Activated T-cell treated with anti-CD3 and anti-CD28 coated beads for 24 hours (primary cell): ENCODE data around the gene DST.
"Not testable (repeated sequence)": the region's sequence is repeated elsewhere in the genome, so short reads cannot be mapped to it uniquely, and the experiment has no call there.

Source experiments
- DNase-seq: peaks from one replicate; pipeline ENCODE4 v3.0.0-alpha.2; 2020; ENCODE audit warnings: low read depth

Gene DST

GRCh38 chr6:56515081-56515905 is 127.4 kb downstream of the DST start:
- DNase-seq: no peak

DNA sequence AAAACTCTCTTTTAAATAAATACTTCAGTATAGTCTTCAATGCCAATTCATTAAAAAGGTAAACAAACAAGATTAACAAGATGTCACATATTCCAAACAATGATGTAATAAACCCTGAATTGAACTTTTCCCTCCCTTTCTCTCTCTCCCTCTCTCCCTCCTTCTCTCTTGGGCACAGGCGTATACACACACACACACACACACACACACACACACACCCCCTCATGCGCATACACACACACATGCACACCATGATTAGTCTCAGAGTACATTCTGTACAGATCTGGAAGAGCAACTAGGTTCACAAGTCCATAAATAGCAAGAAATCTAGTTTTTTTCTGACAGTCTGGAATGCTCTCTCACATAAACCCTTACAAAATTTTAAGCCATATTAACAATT is 128.3 kb downstream of the DST start:
- DNase-seq: no peak

DNA sequence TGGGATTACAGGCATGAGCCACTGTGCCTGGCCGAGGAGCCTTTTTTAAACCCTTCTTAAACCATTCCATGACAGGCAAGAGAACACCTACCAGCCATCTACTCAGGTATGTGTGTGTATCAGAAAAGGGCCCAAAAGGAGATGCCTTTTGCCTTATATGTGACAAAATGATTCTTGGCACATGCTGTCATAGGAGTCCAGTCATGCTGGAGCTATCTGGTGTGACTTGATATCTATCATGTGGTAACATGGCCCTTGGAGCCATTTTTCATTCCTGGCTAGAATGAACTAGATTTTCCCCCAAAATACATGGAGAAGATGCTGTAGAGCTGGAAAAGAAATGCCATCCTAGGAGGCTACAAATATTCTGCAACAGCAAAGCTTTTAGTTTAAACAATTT is 129.1 kb downstream of the DST start:
- DNase-seq: no peak

- DNase-seq: no peak
Measured at GRCh38 chr6:56511591-56511990, 131.1 kb downstream of the DST start.

DNA sequence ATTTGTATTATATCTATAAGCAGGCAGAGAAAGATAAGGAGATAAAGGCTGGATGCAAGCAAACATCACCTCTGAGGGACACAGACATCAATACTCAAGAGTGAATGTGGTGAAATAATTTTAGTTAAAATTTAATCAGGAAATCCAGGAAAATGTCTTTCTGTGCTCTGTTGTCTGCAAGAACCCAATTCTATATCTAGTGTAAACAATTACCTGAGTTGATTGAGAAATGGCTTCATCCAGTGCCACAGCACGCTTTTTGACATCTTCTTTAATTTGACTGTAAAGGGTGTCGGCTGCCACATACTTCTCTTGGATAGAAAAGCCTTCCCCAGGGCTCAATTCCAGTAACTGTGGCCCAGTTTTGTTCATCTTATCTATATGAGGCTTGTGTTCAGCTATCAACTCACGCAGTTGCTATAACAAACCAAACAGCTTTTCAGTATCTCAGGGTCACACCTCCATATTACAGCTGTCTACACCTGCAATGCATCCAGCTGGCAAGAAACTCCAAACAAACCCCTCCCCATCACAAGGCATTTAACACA is 131.6 kb downstream of the DST start:
- no peak for DNase-seq

- no peak for DNase-seq
Measured at GRCh38 chr6:56509031-56509430, 133.7 kb downstream of the DST start.

- no peak for DNase-seq
Measured at GRCh38 chr6:56507517-56507916, 135.2 kb downstream of the DST start.

DNA sequence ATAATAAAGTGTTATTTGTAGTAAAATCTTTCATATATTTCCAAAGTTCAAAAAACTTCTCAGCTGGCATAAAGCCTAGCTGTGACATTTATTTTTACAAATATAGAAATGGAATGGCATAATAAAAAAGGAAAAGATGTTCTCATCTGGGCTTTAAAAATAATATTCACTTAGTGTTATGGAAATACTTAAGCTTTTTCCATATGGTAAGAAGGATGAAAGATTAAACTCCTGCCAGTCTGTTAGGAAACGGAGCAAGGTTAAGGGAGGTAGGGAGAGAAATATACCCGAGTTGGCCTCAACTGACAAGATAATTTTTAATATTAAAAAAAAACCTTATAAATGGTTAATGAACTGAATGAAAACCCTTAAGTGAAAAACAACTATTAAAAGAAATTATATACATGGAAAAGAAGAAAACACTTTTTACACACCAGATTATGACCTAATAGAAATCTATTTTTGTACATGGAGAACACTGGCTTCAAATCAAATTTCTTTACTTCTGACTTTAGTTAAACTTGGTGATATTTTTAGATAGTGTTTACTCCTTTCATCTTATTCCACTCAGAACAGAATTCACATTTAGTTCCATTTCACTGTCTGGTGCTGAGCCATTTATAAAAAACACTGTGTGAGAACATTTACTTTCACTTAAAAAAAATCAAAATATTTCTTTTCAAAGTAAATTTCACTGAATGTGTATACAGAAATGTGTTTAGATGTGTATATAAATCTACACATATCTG is 137.0 kb downstream of the DST start:
- DNase-seq: no peak

GRCh38 chr6:56501993-56502392 is 140.7 kb downstream of the DST start:
- DNase-seq: no peak

DNA sequence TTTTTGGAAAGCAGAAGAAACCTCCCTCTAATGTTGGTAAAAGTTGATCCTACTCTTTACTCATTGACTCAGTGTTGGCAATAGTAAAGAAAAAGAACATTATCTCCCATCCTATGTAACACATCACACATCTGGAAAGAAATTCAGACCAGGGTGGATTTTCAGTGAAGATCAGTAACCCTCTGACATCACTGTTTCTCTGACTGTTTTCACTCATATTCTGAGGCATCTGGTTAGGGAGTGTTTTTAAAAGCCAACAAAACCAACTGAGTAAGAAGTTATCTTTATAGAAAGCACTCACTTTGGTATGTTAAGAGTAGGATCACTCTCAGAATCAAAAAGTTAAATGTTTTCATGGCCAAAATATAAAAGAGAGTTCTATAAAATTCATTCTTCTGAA is 143.6 kb downstream of the DST start:
- no peak for DNase-seq

GRCh38 chr6:56497691-56498090 is 145.0 kb downstream of the DST start:
- no peak for DNase-seq

GRCh38 chr6:56497240-56497639 is 145.4 kb downstream of the DST start:
- DNase-seq: no peak

GRCh38 chr6:56496650-56497049 is 146.0 kb downstream of the DST start:
- not testable (repeated sequence) for DNase-seq

GRCh38 chr6:56495654-56496053 is 147.0 kb downstream of the DST start:
- DNase-seq: no peak

- DNase-seq: no peak
Measured at GRCh38 chr6:56491606-56492328, 150.9 kb downstream of the DST start.

DNA sequence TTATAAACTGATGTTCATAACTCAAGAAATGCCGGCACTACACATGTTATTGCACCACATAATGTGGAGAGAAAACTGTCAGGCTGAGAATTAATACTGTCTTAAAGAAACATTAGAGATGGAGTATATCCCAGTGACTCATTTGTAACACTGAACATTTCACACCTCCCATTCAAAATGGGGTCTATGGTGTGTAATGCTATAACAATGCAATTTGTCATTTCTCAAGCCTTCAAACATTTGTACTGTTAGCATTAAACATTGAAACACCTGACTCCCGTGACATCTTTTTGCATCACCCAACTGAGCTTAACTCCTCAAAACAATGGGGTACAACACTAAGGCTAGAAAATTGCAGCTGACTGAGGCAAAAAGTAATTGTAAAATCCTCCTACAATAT is 151.7 kb downstream of the DST start:
- DNase-seq: no peak

GRCh38 chr6:56489559-56489958 is 153.1 kb downstream of the DST start:
- DNase-seq: no peak

- no peak for DNase-seq
Measured at GRCh38 chr6:56488281-56488680, 154.4 kb downstream of the DST start.

GRCh38 chr6:56486681-56487080 is 156.0 kb downstream of the DST start:
- DNase-seq: no peak

GRCh38 chr6:56484669-56485068 is 158.0 kb downstream of the DST start:
- no peak for DNase-seq

GRCh38 chr6:56483929-56484328 is 158.8 kb downstream of the DST start:
- DNase-seq: no peak

- DNase-seq: no peak
Measured at GRCh38 chr6:56482525-56482924, 160.2 kb downstream of the DST start.

GRCh38 chr6:56481957-56482356 is 160.7 kb downstream of the DST start:
- DNase-seq: no peak
